B cell (primary cell): ENCODE measurements around the gene STARD9. TPM values are rescaled to one million over a fixed set of nuclear protein-coding genes. Genes with fewer than 3 reads are reported as not detected.
A peak's percentile ranks its signal among the peaks of the same experiment; 100 is the strongest.

Source experiments
- ATAC-seq: fragments of 200-7000 bp; cut with Tn5 transposase; one replicate; pipeline ENCODE4 v1.10.0; 2021; ENCODE audit warnings: low read depth, mild to moderate bottlenecking, moderate number of reproducible peaks, moderate library complexity
- CTCF ChIA-PET: fragments of 350-600 bp; sonication (Branson Sonifier 250); formaldehyde crosslinking; loops from one replicate; lab custom pipeline; 2021; ENCODE audit warnings: antibody characterized with exemption, inconsistent platforms; lab: Charles Lee
- POLR2A ChIA-PET: fragments of 350-600 bp; sonication (Branson Sonifier 250); formaldehyde crosslinking; loops from one replicate; lab custom pipeline; 2021; ENCODE audit warnings: antibody characterized with exemption; lab: Charles Lee
- DNase-seq: peaks from one replicate; pipeline ENCODE4 v3.0.0; 2013
- H2AFZ ChIP-seq: 2 replicates; pipeline ENCODE4 v1.6.1; 2012; ENCODE audit warnings: mild to moderate bottlenecking, low read depth, low read length; ENCODE audit not compliant: insufficient read depth, poor library complexity, severe bottlenecking
- H3K27ac ChIP-seq, 2 donors: 1 replicate in 1 of 2; 2 replicates in 1 of 2; pipeline ENCODE4 v1.5.1; 2012 to 2013; ENCODE audit warnings: low read length in 2 of 2, mild to moderate bottlenecking in 2 of 2, moderate library complexity in 1 of 2
- H3K27me3 ChIP-seq, 4 experiments: fragments of 200-600 bp in 1 of 4; sonication (generic) in 1 of 4; replicated peaks in 1 of 4; 1 replicate in 2 of 4; 2 replicates in 2 of 4; pipeline versions ENCODE4 v1.6.1 to v1.7.0; 2013 to 2016; ENCODE audit warnings: low read length in 3 of 4, mild to moderate bottlenecking in 2 of 4, mixed read lengths in 1 of 4, moderate library complexity in 1 of 4; ENCODE audit not compliant: insufficient read depth in 4 of 4, control insufficient read depth in 3 of 4; ENCODE audit errors: control extremely low read depth in 1 of 4
- H3K36me3 ChIP-seq, 2 experiments: replicated peaks in 1 of 2; 1 replicate in 1 of 2; 2 replicates in 1 of 2; pipeline versions ENCODE4 v1.6.1 to v1.7.1; 2013; ENCODE audit warnings: low read length in 1 of 2; ENCODE audit not compliant: insufficient read depth in 2 of 2, control insufficient read depth in 1 of 2; ENCODE audit errors: control extremely low read depth in 1 of 2, extremely low read depth in 1 of 2
- H3K4me1 ChIP-seq, 2 donors: fragments of 200-600 bp in 1 of 2; sonication (generic) in 1 of 2; 1 replicate in 1 of 2; 2 replicates in 1 of 2; pipeline versions ENCODE4 v1.5.1 to v1.6.1; 2013 to 2017; ENCODE audit warnings: low read length in 2 of 2; ENCODE audit not compliant: control insufficient read depth in 2 of 2, insufficient read depth in 2 of 2
- H3K4me2 ChIP-seq: replicated peaks from 2 replicates; pipeline ENCODE3; 2012; ENCODE audit warnings: mild to moderate bottlenecking, low read depth, low read length; ENCODE audit not compliant: poor library complexity, severe bottlenecking
- H3K4me3 ChIP-seq, 5 experiments: fragments of 200-600 bp in 1 of 5; sonication (generic) in 1 of 5; 1 replicate in 3 of 5; 2 replicates in 2 of 5; pipeline versions ENCODE4 v1.5.1 to v1.7.0; 2011 to 2016; ENCODE audit warnings: low read length in 4 of 5, mild to moderate bottlenecking in 4 of 5, low read depth in 2 of 5, control low read depth in 1 of 5, moderate library complexity in 1 of 5; ENCODE audit not compliant: insufficient read depth in 1 of 5; ENCODE audit errors: control extremely low read depth in 1 of 5, extremely low read depth in 1 of 5
- H3K79me2 ChIP-seq: fragments of 200-600 bp; sonication (generic); one replicate; pipeline ENCODE4 v1.6.0; 2016; ENCODE audit warnings: low read length; ENCODE audit not compliant: control insufficient read depth, insufficient read depth
- H3K9ac ChIP-seq: fragments of 200-600 bp; sonication (generic); 2 replicates; pipeline ENCODE4 v1.6.1; 2017; ENCODE audit warnings: mild to moderate bottlenecking, low read length, moderate library complexity
- H3K9me3 ChIP-seq, 3 donors: one replicate each; pipeline versions ENCODE4 v1.6.1 to v1.7.1; 2013; ENCODE audit warnings: low read length in 2 of 3; ENCODE audit not compliant: control insufficient read depth in 2 of 3, insufficient read depth in 1 of 3; ENCODE audit errors: control extremely low read depth in 1 of 3
- H4K20me1 ChIP-seq: 2 replicates; pipeline ENCODE4 v1.6.0; 2012; ENCODE audit warnings: mild to moderate bottlenecking, low read length; ENCODE audit not compliant: insufficient read depth, control insufficient read depth, poor library complexity, severe bottlenecking
- H3K27ac Mint-ChIP-seq: one replicate; pipeline ENCODE4 v1.8.0; 2021; ENCODE audit warnings: mixed read lengths
- H3K27me3 Mint-ChIP-seq: one replicate; pipeline ENCODE4 v1.8.0; 2021; ENCODE audit warnings: mixed read lengths
- H3K4me1 Mint-ChIP-seq: one replicate; pipeline ENCODE4 v1.8.0; 2021; ENCODE audit warnings: mixed read lengths
- H3K4me3 Mint-ChIP-seq: one replicate; pipeline ENCODE4 v1.8.0; 2021; ENCODE audit warnings: mixed read lengths
- H3K9me3 Mint-ChIP-seq: one replicate; pipeline ENCODE4 v1.8.0; 2022; ENCODE audit warnings: mixed read lengths; ENCODE audit not compliant: insufficient read depth
- EZH2 ChIP-seq: IDR thresholded peaks from 2 replicates; pipeline ENCODE4 v1.6.1; 2012; ENCODE audit warnings: borderline replicate concordance, low read depth, mild to moderate bottlenecking, moderate library complexity, low read length; ENCODE audit not compliant: insufficient read depth, poor library complexity, severe bottlenecking
- WGBS: methylation state at CpG from one replicate; pipeline ENCODE4 v1.1.5; 2013; ENCODE audit warnings: missing lambda C conversion rate; ENCODE audit not compliant: insufficient coverage; 5-methylcytosine and 5-hydroxymethylcytosine counted together
- intact Hi-C: fragments of 100-400 bp; cut with micrococcal nuclease; formaldehyde crosslinking; loops from one replicate; pipeline ENCODE4 v1.10.0; 2022
- polyA plus RNA-seq: library from polyadenylated mRNA; depleted of rRNA; stranded (reverse); fragments of >200 nt; gene quantifications from 2 replicates; pipeline ENCODE4 v1.2.3, GENCODE V29; 2012
- total RNA-seq, 2 donors: library from RNA; stranded (reverse); fragments of 120-200 nt in 1 of 2; gene quantifications; 1 replicate in 1 of 2; 2 replicates in 1 of 2; pipeline versions ENCODE4 v1.2.3 to v1.2.4, GENCODE V29; 2013 to 2022
- TF ChIP-seq, protein P1 (sequence below): fragments of 200-600 bp; IDR thresholded peaks from one replicate; pipeline ENCODE4 v1.8.0; 2022; ENCODE audit warnings: antibody characterized with exemption, mild to moderate bottlenecking

Gene STARD9
- total and polyA plus RNA-seq, 2 donors (not counting 1 experiment from before 2014, with no cell fraction given): 5.0 to 23.1 TPM

DNA sequence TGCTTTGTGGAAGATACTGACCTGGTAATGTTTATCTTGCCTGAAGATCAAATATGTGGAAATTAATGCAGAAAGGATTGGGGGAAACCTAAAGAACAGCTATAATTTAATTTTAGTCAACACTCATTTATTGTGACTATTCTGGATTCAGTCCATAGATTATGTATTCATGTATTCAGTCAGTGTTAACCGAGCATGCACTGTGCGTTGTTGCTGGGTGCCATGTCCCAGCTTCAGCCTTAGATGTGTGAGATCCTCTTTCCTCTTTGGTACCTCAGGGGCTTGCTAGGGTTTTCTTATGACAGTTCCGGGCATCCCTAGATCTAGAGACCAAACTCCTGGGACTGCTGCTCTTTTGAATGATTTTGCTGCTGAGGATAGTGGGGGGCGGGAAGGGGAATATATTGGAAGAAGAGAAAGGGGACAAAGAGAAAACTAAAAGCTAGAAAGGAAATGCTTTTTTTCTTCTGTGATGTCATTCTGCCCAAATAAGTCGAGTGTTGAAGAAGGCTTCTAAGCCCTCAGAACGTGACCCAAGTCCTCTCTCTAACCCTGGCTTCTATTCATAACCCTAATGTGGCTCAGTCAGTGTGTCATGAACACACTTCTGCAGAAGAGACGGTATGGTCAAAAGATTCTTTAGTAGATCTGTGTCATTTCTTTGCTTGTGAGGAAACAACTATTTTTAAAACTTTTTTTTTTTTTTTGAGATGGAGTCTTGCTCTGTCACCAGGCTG lies 33.5 kb downstream of the STARD9 start:
- ChIA-PET CTCF (interaction anchor here (1.2 kb wide), 1 partner anchor 28 kb away, joined by 3 read pairs; no protein-coding TSS in a partner anchor), POLR2A (no interaction called here)
- peak overlapping the region; percentile 57 for H2AFZ ChIP-seq
- H3K27me3 ChIP-seq: no peaks in the 10 kb centered on the region
- H3K27me3 Mint-ChIP-seq: no peaks in the 10 kb centered on the region
- no peaks in the 10 kb centered on the region for H3K9me3 ChIP-seq
- H3K4me1 ChIP-seq: peaks cover 40 to 44% of the 10 kb centered on the region in 2 donors
- ATAC-seq: no peak
- H3K27ac ChIP-seq: no peak overlapping the region
- peak overlapping the region; percentile 33 for H3K9ac ChIP-seq
- no peaks in the 10 kb centered on the region for H3K9me3 Mint-ChIP-seq
- DNase-seq: peak; percentile 25
- peak overlapping the region; percentile 52 for H3K4me2 ChIP-seq
- H3K27ac Mint-ChIP-seq: peak overlapping the region; percentile 13
- H3K4me1 Mint-ChIP-seq: peaks cover 47% of the 10 kb centered on the region
- H3K4me3 ChIP-seq: peak overlapping the region in 1 of 5 experiments; percentile 16
- no peak for TF ChIP-seq EZH2
- TF ChIP-seq, protein P1, sequence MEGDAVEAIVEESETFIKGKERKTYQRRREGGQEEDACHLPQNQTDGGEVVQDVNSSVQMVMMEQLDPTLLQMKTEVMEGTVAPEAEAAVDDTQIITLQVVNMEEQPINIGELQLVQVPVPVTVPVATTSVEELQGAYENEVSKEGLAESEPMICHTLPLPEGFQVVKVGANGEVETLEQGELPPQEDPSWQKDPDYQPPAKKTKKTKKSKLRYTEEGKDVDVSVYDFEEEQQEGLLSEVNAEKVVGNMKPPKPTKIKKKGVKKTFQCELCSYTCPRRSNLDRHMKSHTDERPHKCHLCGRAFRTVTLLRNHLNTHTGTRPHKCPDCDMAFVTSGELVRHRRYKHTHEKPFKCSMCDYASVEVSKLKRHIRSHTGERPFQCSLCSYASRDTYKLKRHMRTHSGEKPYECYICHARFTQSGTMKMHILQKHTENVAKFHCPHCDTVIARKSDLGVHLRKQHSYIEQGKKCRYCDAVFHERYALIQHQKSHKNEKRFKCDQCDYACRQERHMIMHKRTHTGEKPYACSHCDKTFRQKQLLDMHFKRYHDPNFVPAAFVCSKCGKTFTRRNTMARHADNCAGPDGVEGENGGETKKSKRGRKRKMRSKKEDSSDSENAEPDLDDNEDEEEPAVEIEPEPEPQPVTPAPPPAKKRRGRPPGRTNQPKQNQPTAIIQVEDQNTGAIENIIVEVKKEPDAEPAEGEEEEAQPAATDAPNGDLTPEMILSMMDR: no peak
- H3K4me3 Mint-ChIP-seq: peak overlapping the region; percentile 42
- intact Hi-C loops: no loop called here
- H3K79me2 ChIP-seq: no peaks in the 10 kb centered on the region
- H3K36me3 ChIP-seq: no peaks in the 10 kb centered on the region
- WGBS: 33% methylated on average over 4 of the region's 7 CpGs
- H4K20me1 ChIP-seq: no peaks in the 10 kb centered on the region

DNA sequence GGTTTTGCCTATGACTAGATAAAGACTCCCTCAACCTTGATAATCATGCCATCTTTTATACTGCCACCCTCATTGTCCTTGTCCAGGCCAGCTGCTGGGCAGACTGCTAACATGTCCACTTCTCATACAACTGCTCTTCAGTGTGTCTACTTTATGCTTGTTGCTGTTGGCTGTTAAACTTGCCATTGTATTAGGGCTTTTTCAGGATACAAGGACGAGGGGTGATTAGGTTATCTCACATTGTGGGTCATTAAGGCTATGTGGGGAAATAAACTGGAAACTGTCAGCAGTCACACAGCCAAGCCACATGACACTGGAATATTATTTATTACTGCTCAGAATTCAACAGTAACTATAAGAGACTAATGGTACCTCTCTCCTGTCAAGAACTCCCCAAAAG lies 36.1 kb downstream of the STARD9 start:
- Histone ChIP-seq H3K36me3 (no peaks in the 10 kb centered on the region), H3K4me2 (no peak overlapping the region), H3K27me3 (no peaks in the 10 kb centered on the region), H3K4me1 (peaks cover 20 to 22% of the 10 kb centered on the region in 2 donors), H3K27ac (no peak overlapping the region), H2AFZ (no peak overlapping the region), H3K79me2 (no peaks in the 10 kb centered on the region), H3K9ac (no peak overlapping the region), H4K20me1 (no peaks in the 10 kb centered on the region), H3K4me3 (no peak overlapping the region), H3K9me3 (no peaks in the 10 kb centered on the region)
- no peak overlapping the region for H3K27ac Mint-ChIP-seq
- WGBS: no CpG with 5 or more reads among the region's 1 CpG
- POLR2A ChIA-PET: no interaction called here
- DNase-seq (no peak), ATAC-seq (no peak)
- no peak for TF ChIP-seq EZH2
- TF ChIP-seq, protein P1: no peak
- no peaks in the 10 kb centered on the region for H3K27me3 Mint-ChIP-seq
- H3K4me1 Mint-ChIP-seq: peaks cover 25% of the 10 kb centered on the region
- no peaks in the 10 kb centered on the region for H3K9me3 Mint-ChIP-seq
- CTCF ChIA-PET: no interaction called here
- intact Hi-C loops: no loop called here
- H3K4me3 Mint-ChIP-seq: no peak overlapping the region
